ENCODE measurements around the gene PRKCH.

The PRKCH gene

GRCh38 chr14:61598980-61599379 lies 277.6 kb downstream of the PRKCH start:
- H3K4me3 ChIP-seq (ENCODE audit: low read depth, low read length) = no peak overlapping the region
- no peaks in the 10 kb centered on the region for H3K9me3 ChIP-seq (ENCODE audit: control insufficient read depth, insufficient read depth, low read length)
- peaks cover 13% of the 10 kb centered on the region for H3K4me1 ChIP-seq (ENCODE audit: control insufficient read depth, insufficient read depth, low read length)
- no peaks in the 10 kb centered on the region for H3K36me3 ChIP-seq (ENCODE audit: control insufficient read depth, insufficient read depth, low read length)
- no peak overlapping the region for H3K9ac ChIP-seq (ENCODE audit: low read depth, low read length)
- H3K27me3 ChIP-seq (ENCODE audit: control insufficient read depth, insufficient read depth, low read length) = no peaks in the 10 kb centered on the region

DNA sequence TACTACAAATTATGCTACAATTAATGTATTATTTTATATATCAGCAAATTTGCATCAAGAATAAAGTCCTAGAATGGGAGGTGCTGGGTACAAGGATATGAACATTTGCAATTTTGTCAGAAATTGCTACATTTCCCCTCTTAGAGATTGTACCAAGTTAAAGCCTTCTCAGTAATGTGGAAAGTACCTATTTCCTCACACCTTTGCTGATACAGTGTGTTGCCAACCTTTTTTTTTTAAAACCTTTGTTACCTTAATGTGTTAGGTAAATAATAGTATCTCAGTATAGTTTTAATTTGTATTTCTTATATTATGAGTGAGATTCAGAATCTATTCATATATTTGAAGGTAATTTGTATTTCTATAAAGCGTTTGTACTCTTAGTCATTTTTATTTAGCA lies 278.6 kb downstream of the PRKCH start:
- no peaks in the 10 kb centered on the region for H3K27me3 ChIP-seq (ENCODE audit: control insufficient read depth, insufficient read depth, low read length)
- H3K4me3 ChIP-seq (ENCODE audit: low read depth, low read length) = no peak overlapping the region
- H3K4me1 ChIP-seq (ENCODE audit: control insufficient read depth, insufficient read depth, low read length) = peaks cover 13% of the 10 kb centered on the region
- no peaks in the 10 kb centered on the region for H3K36me3 ChIP-seq (ENCODE audit: control insufficient read depth, insufficient read depth, low read length)
- H3K9ac ChIP-seq (ENCODE audit: low read depth, low read length) = no peak overlapping the region
- no peaks in the 10 kb centered on the region for H3K9me3 ChIP-seq (ENCODE audit: control insufficient read depth, insufficient read depth, low read length)

Measured in iPS-15b (cell line).